ENCODE results near the gene ARID3C. TPM values are rescaled to one million over a fixed set of nuclear protein-coding genes. Genes with fewer than 3 reads are reported as not detected.
A peak's percentile ranks its signal among the peaks of the same experiment; 100 is the strongest.

ARID3C gene
- total and polyA plus RNA-seq, 2 donors (not counting 3 experiments of a cell fraction or from before 2014, with no cell fraction given), result not detected

GRCh38 chr9:34624475-34625185 lies 4.2 kb downstream of the ARID3C start:
- intact Hi-C loops (cut with micrococcal nuclease) (no loop called here), dilution Hi-C loops (cut with MboI; ENCODE audit: extremely low pct_ligation_motif_present, low sequenced_read_pairs) (no loop called here)
- POLR2A ChIA-PET, result no interaction called here
- no peak overlapping the region for H3K27ac ChIP-seq (ENCODE audit: insufficient read depth, low read depth, low read length)
- H2AFZ ChIP-seq (ENCODE audit: low read depth, low read length), result no peak overlapping the region
- no peak overlapping the region for H3K4me2 ChIP-seq (ENCODE audit: insufficient read depth, low read length)
- FAIRE-seq (no peak), DNase-seq (ENCODE audit: low read depth, low spot score) (no peak)
- no peak overlapping the region for H3K9ac ChIP-seq (replicated peaks; ENCODE audit: extremely low read depth, insufficient read depth, low read length)
- H3K27me3 ChIP-seq (ENCODE audit: control insufficient read depth in 2 of 2, insufficient read depth in 2 of 2, low read length in 2 of 2), result peaks cover 56 to 66% of the 10 kb centered on the region in 2 experiments
- H3K4me1 ChIP-seq (ENCODE audit: control insufficient read depth, extremely low read depth, insufficient read depth, low read length), result peaks cover 12% of the 10 kb centered on the region
- BruUV-seq (replicated peaks), result no TSS peak
- TF ChIP-seq EZH2 (IDR thresholded peaks at IDR 0.05; ENCODE audit: borderline replicate concordance, low read depth, low read length, severe bottlenecking), result peak; percentile 99
- no peak for TF ChIP-seq POLR2AphosphoS5 (IDR thresholded peaks at IDR 0.05; ENCODE audit: insufficient read depth, low read depth, low read length)
- H3K36me3 ChIP-seq (ENCODE audit: control insufficient read depth in 2 of 2, extremely low read depth in 1 of 2, insufficient read depth in 2 of 2, low read length in 2 of 2), result no peaks in the 10 kb centered on the region
- no peaks in the 10 kb centered on the region for H3K9me3 ChIP-seq (replicated peaks; ENCODE audit: control insufficient read depth, insufficient read depth, low read length)
- H3K79me2 ChIP-seq (ENCODE audit: control insufficient read depth, insufficient read depth, low read length), result no peaks in the 10 kb centered on the region
- no peak overlapping the region for H3K4me3 ChIP-seq (replicated peaks in 1 of 3; ENCODE audit: insufficient read depth in 1 of 3, low read depth in 1 of 3, low read length in 3 of 3)
- H3K9me1 ChIP-seq (replicated peaks; ENCODE audit: control insufficient read depth, extremely low read depth, insufficient read depth, low read length), result no peaks in the 10 kb centered on the region
- CTCF ChIA-PET, result interaction anchor here (1.5 to 1.9 kb wide), 2 partner anchors 9 to 21 kb away, joined by 4 to 14 read pairs; no protein-coding TSS in a partner anchor
- H4K20me1 ChIP-seq (replicated peaks; ENCODE audit: control insufficient read depth, extremely low read depth, insufficient read depth, low read length), result no peaks in the 10 kb centered on the region

- TF ChIP-seq CTCF (IDR thresholded peaks at IDR 0.05; ENCODE audit: extremely low read depth in 1 of 2, insufficient read depth in 1 of 2, low read depth in 1 of 2, low read length in 2 of 2), result no peak
- TF ChIP-seq POLR2A (IDR thresholded peaks at IDR 0.05; ENCODE audit: low read depth, low read length), result no peak
- TF ChIP-seq GATA2 (IDR thresholded peaks at IDR 0.05; ENCODE audit: insufficient read depth, insufficient read length, low read depth, low read length), result no peak
- TF ChIP-seq MYC (IDR thresholded peaks at IDR 0.05; ENCODE audit: low read depth, low read length), result no peak
- no peak for TF ChIP-seq FOS (IDR thresholded peaks at IDR 0.05; ENCODE audit: borderline replicate concordance, insufficient read depth, low read length)
- TF ChIP-seq EZH2 (IDR thresholded peaks at IDR 0.05; ENCODE audit: borderline replicate concordance, low read depth, low read length, severe bottlenecking), result peak; percentile 81
- TF ChIP-seq JUN (IDR thresholded peaks at IDR 0.05; ENCODE audit: borderline replicate concordance, insufficient read depth, insufficient read length, low read depth), result no peak
- no peak for TF ChIP-seq MAX (IDR thresholded peaks at IDR 0.05; ENCODE audit: insufficient read depth, insufficient read length)
- no peak overlapping the region for H3K27ac ChIP-seq (ENCODE audit: insufficient read depth, low read depth, low read length)
- FAIRE-seq, result no peak
- no peak overlapping the region for H3K4me3 ChIP-seq (replicated peaks in 1 of 3; ENCODE audit: insufficient read depth in 1 of 3, low read depth in 1 of 3, low read length in 3 of 3)
- H3K36me3 ChIP-seq (ENCODE audit: control insufficient read depth in 2 of 2, extremely low read depth in 1 of 2, insufficient read depth in 2 of 2, low read length in 2 of 2), result no peaks in the 10 kb centered on the region
- no peaks in the 10 kb centered on the region for H3K9me3 ChIP-seq (replicated peaks; ENCODE audit: control insufficient read depth, insufficient read depth, low read length)
- H3K27me3 ChIP-seq (ENCODE audit: control insufficient read depth in 2 of 2, insufficient read depth in 2 of 2, low read length in 2 of 2), result peaks cover 50 to 56% of the 10 kb centered on the region in 2 experiments
- H3K4me1 ChIP-seq (ENCODE audit: control insufficient read depth, extremely low read depth, insufficient read depth, low read length), result peaks cover 13% of the 10 kb centered on the region
- no peaks in the 10 kb centered on the region for H3K9me1 ChIP-seq (replicated peaks; ENCODE audit: control insufficient read depth, extremely low read depth, insufficient read depth, low read length)
- dilution Hi-C loops (cut with MboI; ENCODE audit: extremely low pct_ligation_motif_present, low sequenced_read_pairs), result no loop called here
- no peaks in the 10 kb centered on the region for H3K79me2 ChIP-seq (ENCODE audit: control insufficient read depth, insufficient read depth, low read length)
- H4K20me1 ChIP-seq (replicated peaks; ENCODE audit: control insufficient read depth, extremely low read depth, insufficient read depth, low read length), result no peaks in the 10 kb centered on the region
- H3K4me2 ChIP-seq (ENCODE audit: insufficient read depth, low read length), result no peak overlapping the region
- no peak overlapping the region for H3K9ac ChIP-seq (replicated peaks; ENCODE audit: extremely low read depth, insufficient read depth, low read length)
- no peak for DNase-seq (ENCODE audit: low read depth, low spot score)
- no peak overlapping the region for H2AFZ ChIP-seq (ENCODE audit: low read depth, low read length)
- ChIA-PET POLR2A (no interaction called here), CTCF (interaction anchor here (0.7 to 5.0 kb wide), 4 partner anchors 10 to 79 kb away, joined by 3 to 41 read pairs (median 4); partner anchors contain the start of gene RPP25L)
- no TSS peak for BruUV-seq (replicated peaks)
- intact Hi-C loops (cut with micrococcal nuclease), result no loop called here
Measured at GRCh38 chr9:34623374-34624235, 5.3 kb downstream of the ARID3C start.

All from endothelial cell of umbilical vein (primary cell).